Activated CD8-positive, alpha-beta T cell treated with anti-CD3 and anti-CD28 coated beads, Interleukin-2, amount 10 ng/mL, durations not matched to agents 7 days and 5 days (primary cell): ENCODE data around the gene GSTA5. TPM values are rescaled to one million over a fixed set of nuclear protein-coding genes. Genes with fewer than 3 reads are reported as not detected.

ENCODE experiments used
- total RNA-seq, 2 experiments: library from RNA; stranded (reverse); gene quantifications; one replicate each; pipeline ENCODE4 v1.2.3, GENCODE V29; 2021

The GSTA5 gene
- total RNA-seq, 2 experiments from 2014 or later, result not detected

Other genes with a start within 250 kb of the GSTA5 start
- 10 to 100 TPM; 21.5 to 22.2 TPM for gene TMEM14A, start 169.7 kb downstream of the GSTA5 start, total RNA-seq
- gene GSTA2, start 77.3 kb downstream of the GSTA5 start, total RNA-seq, result not detected
- gene GSTA1, start 37.0 kb downstream of the GSTA5 start, total RNA-seq, result not detected
- gene GSTA3, start 68.9 kb upstream of the GSTA5 start, total RNA-seq, result not detected
- 1 to 10 TPM; 2.9 to 3.5 TPM for gene GSTA4, start 154.5 kb upstream of the GSTA5 start, total RNA-seq
- gene CILK1, start 221.0 kb upstream of the GSTA5 start, total RNA-seq, result 1 to 10 TPM; 4.1 TPM
- 10 to 100 TPM; 54.8 to 56.8 TPM for gene FBXO9, start 224.6 kb upstream of the GSTA5 start, total RNA-seq